GM19025 (cell line): ENCODE results near the gene ANKMY1.

Source experiments
- ATAC-seq: cut with Tn5 transposase; IDR thresholded peaks from one replicate; pipeline ENCODE4 v1.9.1; 2021; ENCODE audit warnings: mild to moderate bottlenecking, low read depth, moderate library complexity; ENCODE audit not compliant: unreplicated experiment

ANKMY1 gene

DNA sequence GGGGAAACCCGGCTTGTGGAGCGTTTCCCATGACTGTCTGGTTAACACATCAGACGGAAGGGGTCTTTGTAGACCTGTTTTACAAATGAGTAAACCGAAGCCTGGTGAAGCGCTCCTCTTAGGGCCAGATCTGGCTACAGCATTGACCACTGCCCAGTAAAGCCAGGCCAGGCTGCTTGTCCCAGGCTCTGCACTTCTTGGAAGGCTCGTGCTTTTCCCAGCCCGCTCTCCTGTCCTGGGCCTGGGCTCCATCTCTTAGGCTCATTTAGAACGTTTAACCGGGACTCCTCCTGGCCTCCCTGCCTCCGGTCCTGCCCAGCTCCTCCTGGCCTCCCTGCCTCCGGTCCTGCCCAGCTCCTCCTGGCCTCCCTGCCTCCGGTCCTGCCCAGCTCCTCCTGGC lies 117.5 kb downstream of the ANKMY1 start:
- no peak for ATAC-seq

GRCh38 chr2:240439698-240440151 lies 118.1 kb downstream of the ANKMY1 start:
- no peak for ATAC-seq

- ATAC-seq: no peak
Observed at GRCh38 chr2:240438810-240439697, 118.7 kb downstream of the ANKMY1 start.

GRCh38 chr2:240437861-240438809 lies 119.7 kb downstream of the ANKMY1 start:
- no peak for ATAC-seq

- ATAC-seq: no peak
Observed at GRCh38 chr2:240437551-240437860, 120.3 kb downstream of the ANKMY1 start.

DNA sequence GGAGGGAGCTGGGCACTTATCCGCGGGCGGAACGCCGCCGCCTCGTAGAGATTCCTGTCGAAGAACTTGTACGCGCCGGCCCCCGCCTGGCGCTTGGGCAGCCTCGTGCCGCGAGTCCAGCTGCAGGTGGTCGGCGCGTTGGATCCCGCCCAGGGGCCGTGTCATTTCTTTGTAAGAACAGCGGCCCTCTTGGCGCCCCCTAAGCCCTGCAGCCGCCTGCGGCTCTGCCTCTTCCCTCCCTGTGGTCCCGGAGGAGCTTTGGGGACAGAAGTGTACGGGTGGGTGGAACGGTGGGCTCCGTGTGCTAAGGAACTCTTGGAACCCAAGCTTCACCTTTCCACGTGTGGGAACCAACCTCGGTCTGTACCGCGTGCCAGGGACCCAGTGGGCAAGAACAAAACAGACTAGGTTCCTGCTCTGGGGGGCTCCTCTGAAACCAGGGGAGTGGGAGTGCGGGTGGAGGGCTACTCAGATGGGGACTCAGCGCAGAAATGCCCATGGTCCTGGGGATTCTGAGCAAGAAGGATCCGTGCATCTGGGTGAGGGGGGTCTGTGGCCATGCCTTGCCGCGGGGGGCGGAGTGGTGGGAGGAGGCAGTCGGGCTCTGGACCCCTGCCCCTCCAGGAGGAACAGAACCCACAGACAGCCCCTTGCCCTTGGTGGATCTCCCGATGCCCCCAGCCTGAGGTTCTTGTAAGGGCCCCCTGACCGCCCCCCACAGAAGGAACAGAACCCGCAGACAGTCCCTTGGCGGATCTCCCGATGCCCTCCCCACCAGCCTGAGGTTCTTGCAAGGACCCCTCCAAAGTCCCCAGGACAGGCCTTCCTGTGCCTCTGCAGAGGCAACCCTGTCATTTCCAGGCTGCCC lies 120.9 kb downstream of the ANKMY1 start:
- ATAC-seq: no peak

- peak; percentile 5 for ATAC-seq
Observed at GRCh38 chr2:240435948-240436682, 121.7 kb downstream of the ANKMY1 start.

GRCh38 chr2:240435457-240435947 lies 122.3 kb downstream of the ANKMY1 start, which contains the start of gene GPC1:
Gene GPC1 (plus strand): TSS chr2:240435663. CDS start chr2:240435919, 256 bp downstream.
- peak; percentile 52 for ATAC-seq

- ATAC-seq: peak; percentile 66
Observed at GRCh38 chr2:240434728-240435456, 122.9 kb downstream of the ANKMY1 start.

DNA sequence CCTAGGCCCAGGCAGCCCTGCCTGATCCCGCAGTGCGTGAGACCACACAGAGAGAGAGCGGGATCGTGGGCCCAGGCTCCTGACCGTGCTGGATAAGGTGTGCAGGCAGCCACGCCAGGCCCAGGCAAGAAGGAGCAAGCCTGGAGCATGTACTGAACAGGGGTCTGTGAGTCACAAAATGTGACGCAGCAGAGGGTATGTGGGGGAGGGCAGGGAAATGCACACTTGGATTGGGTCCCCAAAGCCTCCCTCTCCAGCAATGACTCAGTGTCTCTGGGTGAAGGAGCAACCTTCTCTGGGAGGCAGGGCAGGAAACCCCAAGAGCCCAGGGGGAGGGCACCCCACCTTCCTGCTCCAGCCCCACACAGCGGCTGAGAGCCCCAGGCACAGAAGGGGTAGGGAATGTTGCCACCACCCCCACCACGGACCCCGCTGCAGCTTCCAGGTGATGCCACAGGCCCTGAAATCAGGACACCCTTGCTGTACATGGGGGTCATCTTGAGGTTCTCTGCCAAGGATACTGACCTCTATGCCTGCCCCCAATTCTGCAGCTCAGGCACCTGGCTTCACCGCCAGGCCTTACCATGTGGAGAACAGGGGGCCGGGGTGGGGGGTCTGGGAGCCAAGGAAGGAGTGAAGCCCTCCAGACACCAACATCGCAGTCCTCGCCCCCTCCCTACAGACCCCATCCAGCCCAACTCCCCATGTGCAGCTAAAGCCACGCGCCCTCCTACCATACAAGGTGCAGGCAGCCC lies 123.6 kb downstream of the ANKMY1 start:
- no peak for ATAC-seq

- ATAC-seq: no peak
Observed at GRCh38 chr2:240432820-240433801, 124.7 kb downstream of the ANKMY1 start.

GRCh38 chr2:240432430-240432819 lies 125.4 kb downstream of the ANKMY1 start:
- no peak for ATAC-seq

GRCh38 chr2:240431661-240432424 lies 125.9 kb downstream of the ANKMY1 start:
- ATAC-seq: no peak

GRCh38 chr2:240431271-240431660 lies 126.5 kb downstream of the ANKMY1 start:
- no peak for ATAC-seq

DNA sequence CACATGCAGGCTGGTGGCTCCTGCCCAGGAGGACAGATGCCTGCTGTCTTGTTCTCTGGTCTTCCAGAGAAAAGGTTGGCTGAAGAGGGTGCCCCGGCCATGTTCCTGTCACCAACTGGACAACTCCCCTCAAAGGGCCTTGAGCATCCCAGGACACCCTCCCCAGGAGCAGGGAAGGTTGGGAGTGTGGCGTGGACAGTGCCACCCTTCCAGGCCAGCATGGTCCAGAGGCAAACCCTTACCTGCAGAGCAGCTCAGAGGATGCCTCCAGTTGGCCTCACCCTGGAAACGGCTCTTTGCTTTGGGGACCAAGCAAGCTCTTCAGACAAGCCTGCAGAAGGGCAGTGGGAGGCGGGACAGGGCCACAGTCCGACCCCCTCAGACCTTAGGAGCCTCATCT lies 127.2 kb downstream of the ANKMY1 start:
- ATAC-seq: no peak

GRCh38 chr2:240429872-240430491 lies 127.8 kb downstream of the ANKMY1 start:
- ATAC-seq: no peak
